Adrenal gland (tissue), 12 donors: ENCODE measurements around the gene MAPK12. TPM values are rescaled to one million over a fixed set of nuclear protein-coding genes. Genes with fewer than 3 reads are reported as not detected.

Source experiments
- DNase-seq, 7 donors: peaks; one replicate each; pipeline ENCODE4 v3.0.0-alpha.2; 2019 to 2020
- H3K27ac ChIP-seq, 5 donors: fragments of 200-600 bp; sonication (generic) in 4 of 5; 1 replicate in 3 of 5; 2 replicates in 2 of 5; pipeline versions ENCODE4 v1.5.1 to v1.8.0; 2016 to 2020; ENCODE audit warnings: mild to moderate bottlenecking in 1 of 5
- H3K27me3 ChIP-seq: fragments of 200-600 bp; 2 replicates; pipeline ENCODE4 v1.8.0; 2021
- H3K36me3 ChIP-seq, 2 donors: fragments of 200-600 bp; replicated peaks in 1 of 2; 1 replicate in 1 of 2; 2 replicates in 1 of 2; pipeline versions ENCODE4 v1.5.1 to v1.8.0; 2018 to 2022
- H3K4me1 ChIP-seq, 2 donors: fragments of 200-600 bp; replicated peaks in 1 of 2; 1 replicate in 1 of 2; 2 replicates in 1 of 2; pipeline versions ENCODE4 v1.5.1 to v1.8.0; 2018 to 2021
- H3K4me3 ChIP-seq, 4 donors: fragments of 200-600 bp; sonication (generic) in 3 of 4; one replicate each; pipeline ENCODE4 v1.5.1; 2016 to 2018
- H3K9me3 ChIP-seq, 3 donors: fragments of 200-600 bp; sonication (generic) in 1 of 3; replicated peaks in 1 of 3; 1 replicate in 2 of 3; 2 replicates in 1 of 3; pipeline versions ENCODE4 v1.5.1 to v1.8.0; 2016 to 2021
- POLR2A ChIP-seq, 2 donors: fragments of 450-650 bp; IDR thresholded peaks; one replicate each; pipeline ENCODE4 v1.6.1; 2017; ENCODE audit warnings: antibody characterized with exemption in 2 of 2, mild to moderate bottlenecking in 2 of 2, moderate library complexity in 1 of 2
- WGBS, 4 donors: extraction: QIAGEN DNeasy Blood & Tissue Kit in 2 of 4; methylation state at CpG; one replicate each; pipeline versions ENCODE4 v1.1.5 to v1.1.7; 2013 to 2017; 5-methylcytosine and 5-hydroxymethylcytosine counted together
- intact Hi-C, 2 donors: fragments of 100-400 bp; cut with DNase I; formaldehyde crosslinking; loops; one replicate each; pipeline versions ENCODE4 v1.14.1 to v1.15.0; 2022 to 2023
- polyA plus RNA-seq, 3 donors: library from polyadenylated mRNA; stranded (reverse); fragments of 200-250 nt in 2 of 3; fragments of 350-450 nt in 1 of 3; fragmentation: Illumina TruSeq in 1 of 3; extraction: RNeasy Lipid Tissue Mini Kit (QIAGEN cat#74804) in 1 of 3; gene quantifications; one replicate each; pipeline ENCODE4 v1.2.3, GENCODE V29; 2013 to 2014
- total RNA-seq, 9 donors: library from RNA; depleted of rRNA in 4 of 9; stranded (reverse); fragments of >200 nt in 4 of 9; fragments of 120-200 nt in 1 of 9; fragmentation: NEBNext Ultra II Directional in 1 of 9; extraction: Animal tissue kit (Norgen Biotek cat#: 25700) in 1 of 9; gene quantifications; one replicate each; pipeline versions ENCODE4 v1.1.0 to v1.2.4, GENCODE V29; 2013 to 2023
- TF ChIP-seq, protein P1 (sequence below), 6 experiments: fragments of 450-650 bp in 4 of 6; fragments of 200-600 bp in 2 of 6; sonication (generic) in 1 of 6; IDR thresholded peaks; 1 replicate in 5 of 6; 2 replicates in 1 of 6; pipeline versions ENCODE4 v1.5.1 to v1.8.0; 2016 to 2021; ENCODE audit warnings: antibody characterized with exemption in 6 of 6, mild to moderate bottlenecking in 2 of 6, moderate library complexity in 1 of 6
- donor health status: healthy with polysubstance abuse.
- donor health status: Bipolar disorder and iron deficiency.
- donor health status: DM: yes; HTN: yes; CAD: no.
- donor health status: DM: no; HTN: no; CAD: no.
- donor health status: DM: no; HTN: no; CAD: no.
- donor health status: DM: yes; HTN: yes; CAD: no.

Gene MAPK12
- total and polyA plus RNA-seq, 12 donors = 1.7 to 17.1 (median 5.4) TPM

DNA sequence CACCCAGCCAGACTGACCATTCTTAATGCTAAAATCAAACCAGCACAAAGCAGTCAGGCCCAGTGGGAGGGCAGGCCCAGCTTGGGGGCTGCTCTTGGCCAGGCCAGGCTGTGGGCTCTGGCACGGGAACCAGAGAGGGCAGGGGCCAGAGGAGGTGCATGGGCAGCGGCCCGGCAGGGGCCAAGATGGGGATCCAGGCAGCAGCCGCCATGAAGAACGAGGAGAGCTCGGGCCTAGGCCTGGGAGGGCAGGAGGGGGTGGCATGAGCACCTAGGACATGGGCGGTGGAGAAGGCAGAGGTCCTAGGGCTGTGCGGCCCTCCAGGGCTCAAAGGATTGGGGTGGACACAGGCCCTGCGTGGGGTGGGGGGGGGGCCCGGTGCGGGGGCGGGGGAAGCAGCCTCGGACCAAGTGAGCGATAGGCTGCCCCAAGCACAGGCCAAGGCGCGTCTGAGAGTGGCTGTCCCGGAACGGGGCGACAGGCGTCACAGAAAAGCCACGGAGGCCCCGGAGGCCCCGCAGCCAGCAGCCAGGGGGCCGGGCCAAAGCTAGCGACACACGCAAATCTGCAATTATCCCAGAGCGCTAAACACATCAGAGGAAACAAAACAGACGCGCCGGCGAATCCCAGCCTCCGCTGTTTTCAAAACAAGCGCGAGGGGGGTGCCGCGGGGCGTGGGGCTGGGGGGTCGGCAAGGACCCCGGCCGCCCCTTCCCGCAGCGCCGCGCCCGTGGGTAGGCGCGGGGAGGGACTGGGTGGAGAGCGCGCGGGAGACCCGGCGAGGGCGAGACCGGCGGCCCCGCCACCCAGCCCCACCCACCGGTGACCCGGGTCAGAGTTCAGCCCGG is 37.7 kb upstream of the MAPK12 start:
- Histone ChIP-seq H3K4me1 (peaks cover 81 to 92% of the 10 kb centered on the region in 2 donors), H3K9me3 (no peaks in the 10 kb centered on the region), H3K36me3 (no peaks in the 10 kb centered on the region), H3K4me3 (peak overlapping the region in 1 of 4 donors; percentile 29), H3K27me3 (no peaks in the 10 kb centered on the region), H3K27ac (peak overlapping the region in 4 of 5 donors; percentile 38 to 95 (median 66))
- TF ChIP-seq, protein P1, sequence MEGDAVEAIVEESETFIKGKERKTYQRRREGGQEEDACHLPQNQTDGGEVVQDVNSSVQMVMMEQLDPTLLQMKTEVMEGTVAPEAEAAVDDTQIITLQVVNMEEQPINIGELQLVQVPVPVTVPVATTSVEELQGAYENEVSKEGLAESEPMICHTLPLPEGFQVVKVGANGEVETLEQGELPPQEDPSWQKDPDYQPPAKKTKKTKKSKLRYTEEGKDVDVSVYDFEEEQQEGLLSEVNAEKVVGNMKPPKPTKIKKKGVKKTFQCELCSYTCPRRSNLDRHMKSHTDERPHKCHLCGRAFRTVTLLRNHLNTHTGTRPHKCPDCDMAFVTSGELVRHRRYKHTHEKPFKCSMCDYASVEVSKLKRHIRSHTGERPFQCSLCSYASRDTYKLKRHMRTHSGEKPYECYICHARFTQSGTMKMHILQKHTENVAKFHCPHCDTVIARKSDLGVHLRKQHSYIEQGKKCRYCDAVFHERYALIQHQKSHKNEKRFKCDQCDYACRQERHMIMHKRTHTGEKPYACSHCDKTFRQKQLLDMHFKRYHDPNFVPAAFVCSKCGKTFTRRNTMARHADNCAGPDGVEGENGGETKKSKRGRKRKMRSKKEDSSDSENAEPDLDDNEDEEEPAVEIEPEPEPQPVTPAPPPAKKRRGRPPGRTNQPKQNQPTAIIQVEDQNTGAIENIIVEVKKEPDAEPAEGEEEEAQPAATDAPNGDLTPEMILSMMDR (IDR thresholded peaks at IDR 0.05) = no peak
- no peak for TF ChIP-seq POLR2A (IDR thresholded peaks at IDR 0.05)
- 50 to 57% (median 53%) methylated on average over 36 to 59 of the region's 59 CpGs for WGBS, 4 donors
- intact Hi-C loops = no loop called here
- DNase-seq = peak in 2 of 7 donors; percentile 52 to 80

DNA sequence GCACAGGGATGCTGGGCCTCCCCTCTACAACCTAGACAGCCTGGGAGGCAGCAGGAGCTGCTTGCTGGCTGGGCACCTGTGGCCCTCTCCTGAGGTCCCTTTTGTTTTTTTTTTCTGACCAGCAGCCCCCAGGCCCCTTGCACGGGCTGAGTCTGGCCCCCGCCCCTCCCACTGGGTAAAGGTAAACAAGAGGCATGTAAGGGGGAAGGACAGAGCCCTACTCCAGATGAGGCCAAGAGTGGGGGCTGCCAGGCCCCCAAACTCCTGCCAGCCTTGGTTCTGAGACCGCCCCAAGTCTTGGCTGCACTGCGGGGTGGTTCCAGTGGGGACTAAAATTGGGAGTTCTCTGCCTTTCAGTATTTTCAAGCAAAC is 36.8 kb upstream of the MAPK12 start:
- 76 to 100% (median 86%) methylated on average over 2 to 4 of the region's 4 CpGs for WGBS, 4 donors
- Histone ChIP-seq H3K36me3 (no peaks in the 10 kb centered on the region), H3K4me3 (no peak overlapping the region), H3K4me1 (peaks cover 81 to 92% of the 10 kb centered on the region in 2 donors), H3K9me3 (no peaks in the 10 kb centered on the region), H3K27ac (peak overlapping the region in 3 of 5 donors; percentile 13 to 95 (median 72)), H3K27me3 (no peaks in the 10 kb centered on the region)
- DNase-seq = no peak
- TF ChIP-seq, protein P1 (IDR thresholded peaks at IDR 0.05) = no peak
- TF ChIP-seq POLR2A (IDR thresholded peaks at IDR 0.05) = no peak
- intact Hi-C loops = no loop called here

DNA sequence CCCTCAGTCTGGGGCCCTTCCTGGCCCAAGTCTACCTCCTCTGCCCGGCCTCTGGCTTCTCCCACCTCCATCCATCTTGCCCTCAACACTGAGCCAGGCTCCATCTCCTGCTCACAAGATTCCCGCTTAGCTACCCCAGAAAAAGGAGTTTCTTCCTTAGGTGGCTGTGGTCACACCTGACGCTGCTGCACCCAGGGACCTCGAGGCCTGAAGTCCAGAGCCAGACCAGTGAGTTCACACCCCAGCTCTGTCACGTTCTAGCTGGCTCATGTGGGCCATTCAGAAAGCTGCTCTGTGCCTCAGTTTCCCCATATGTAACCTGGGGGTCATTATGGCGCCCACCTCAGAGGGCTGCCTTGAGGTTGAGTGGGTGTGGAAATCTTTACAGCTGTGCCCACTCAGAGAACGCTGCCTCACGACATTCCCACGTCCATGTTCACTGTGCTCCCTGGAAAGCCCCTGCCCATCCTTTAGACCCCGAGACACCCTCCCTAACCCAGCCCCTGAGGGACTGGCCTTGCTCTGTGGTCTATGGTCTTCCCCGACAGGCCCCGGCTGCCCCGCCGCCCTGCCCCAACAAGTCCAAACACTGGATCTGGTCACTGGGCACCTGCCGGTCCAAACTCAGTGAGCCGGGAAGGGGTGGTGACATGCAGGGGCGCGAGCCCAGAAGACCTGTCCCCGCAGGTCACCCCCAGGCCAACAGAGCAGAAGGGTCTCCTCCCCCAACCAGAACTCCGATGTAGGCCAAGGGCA is 36.2 kb upstream of the MAPK12 start:
- TF ChIP-seq, protein P1 (IDR thresholded peaks at IDR 0.05) = no peak
- TF ChIP-seq POLR2A (IDR thresholded peaks at IDR 0.05) = no peak
- Histone ChIP-seq H3K27ac (peak overlapping the region in 3 of 5 donors; percentile 54 to 95 (median 72)), H3K9me3 (no peaks in the 10 kb centered on the region), H3K4me1 (peaks cover 81 to 92% of the 10 kb centered on the region in 2 donors), H3K27me3 (no peaks in the 10 kb centered on the region), H3K4me3 (no peak overlapping the region), H3K36me3 (no peaks in the 10 kb centered on the region)
- no peak for DNase-seq
- 67 to 79% (median 74%) methylated on average over 4 to 20 of the region's 20 CpGs for WGBS, 4 donors
- intact Hi-C loops = no loop called here
